Heart left ventricle (tissue), 13 donors: ENCODE results near the gene BTN1A1.

Experiments
- CTCF ChIP-seq, 12 donors: fragments of 200-600 bp; sonication (generic) in 4 of 12; IDR thresholded peaks; one replicate each; pipeline versions ENCODE4 v1.5.0 to v1.8.0; 2018 to 2022; ENCODE audit warnings: antibody characterized with exemption in 12 of 12, mild to moderate bottlenecking in 5 of 12
- POLR2A ChIP-seq, 2 donors: fragments of 450-650 bp; IDR thresholded peaks; one replicate each; pipeline ENCODE4 v1.6.1; 2017; ENCODE audit warnings: antibody characterized with exemption in 2 of 2, mild to moderate bottlenecking in 2 of 2, moderate library complexity in 2 of 2
- donor health status: ischemic (EF 13 %, LVEDD 7.1; RV severe dilation, severe dysfunction).
- donor health status: DM: no; HTN: yes; CAD: no.
- donor health status: DM: no; HTN: no; CAD: no.
- donor health status: ischemic (EF 25% LVEDD 6.9; RV normal size, moderate dysfunction).
- donor health status: ischemic (EF 25% LVEDD 5.7; RV mildly dilated, moderate dysfunction).
- donor health status: ischemic (EF 35%, LVEDD 5.7; RV mildly dilated, moderate dysfunction).
- donor health status: nonischemic (EF 11% LVEDD 7.7; RV severe dilation, severe dysfunction).
- donor health status: DM: yes; HTN: yes; CAD: no.
- donor health status: PGD.
- donor health status: ischemic (EF 29% LVEDD 5.4; RV normal size, mild dysfunction).
- donor health status: nonischemic (EF 23%, LVEDD 6.1; RV moderate dilation, normal function).

GRCh38 chr6:26477426-26477825 lies 22.7 kb upstream of the BTN1A1 start:
- TF ChIP-seq CTCF (IDR thresholded peaks at IDR 0.05), result no peak
- TF ChIP-seq POLR2A (IDR thresholded peaks at IDR 0.05), result no peak
